ENCODE measurements around the gene CAPN5.

Gene CAPN5

GRCh38 chr11:77154381-77155081, 87.8 kb downstream of the CAPN5 start:
- no peak for DNase-seq

GRCh38 chr11:77155082-77155475, 88.3 kb downstream of the CAPN5 start:
- DNase-seq: no peak

GRCh38 chr11:77155556-77156130, 88.9 kb downstream of the CAPN5 start:
- DNase-seq: no peak

- no peak for DNase-seq
These were observed 89.8 kb downstream of the CAPN5 start for GRCh38 chr11:77156396-77157195.

- DNase-seq: no peak
These were observed 91.4 kb downstream of the CAPN5 start for GRCh38 chr11:77158041-77158695.

GRCh38 chr11:77159219-77159936, 92.6 kb downstream of the CAPN5 start:
- DNase-seq: no peak

GRCh38 chr11:77159937-77160495, 93.2 kb downstream of the CAPN5 start:
- DNase-seq: no peak

- DNase-seq: no peak
These were observed 96.5 kb downstream of the CAPN5 start for GRCh38 chr11:77163271-77163670.

- no peak for DNase-seq
These were observed 98.3 kb downstream of the CAPN5 start for GRCh38 chr11:77165066-77165465.

GRCh38 chr11:77166021-77166420, 99.2 kb downstream of the CAPN5 start:
- no peak for DNase-seq

GRCh38 chr11:77167111-77167626, 100.4 kb downstream of the CAPN5 start:
- no peak for DNase-seq

GRCh38 chr11:77167791-77168190, 101.0 kb downstream of the CAPN5 start:
- DNase-seq: no peak

- DNase-seq: no peak
These were observed 103.3 kb downstream of the CAPN5 start for GRCh38 chr11:77170107-77170506.

- DNase-seq: no peak
These were observed 104.5 kb downstream of the CAPN5 start for GRCh38 chr11:77171254-77171653.

GRCh38 chr11:77171885-77172665, 105.3 kb downstream of the CAPN5 start:
- DNase-seq: no peak

- no peak for DNase-seq
These were observed 105.9 kb downstream of the CAPN5 start for GRCh38 chr11:77172666-77172982.

- no peak for DNase-seq
These were observed 106.7 kb downstream of the CAPN5 start for GRCh38 chr11:77173494-77173893.

GRCh38 chr11:77174559-77174958, 107.8 kb downstream of the CAPN5 start:
- no peak for DNase-seq

GRCh38 chr11:77175021-77175842, 108.5 kb downstream of the CAPN5 start:
- no peak for DNase-seq

Data from activated CD8-positive, alpha-beta memory T cell treated with anti-CD3 and anti-CD28 coated beads, Interleukin-2, amount 50 U/mL, for 48 hours (primary cell).